IMR-90 (cell line): ENCODE data around the gene AP2B1. TPM values are rescaled to one million over a fixed set of nuclear protein-coding genes. Genes with fewer than 3 reads are reported as not detected.

Source experiments
- ATAC-seq: fragments of 200-7000 bp; cut with Tn5 transposase; 2 replicates; pipeline ENCODE4 v1.9.1; 2020; ENCODE audit warnings: low read depth, mild to moderate bottlenecking, moderate library complexity
- BruUV-seq: library from RNA; stranded (reverse); fragments of 400-500 nt; replicated peaks from 2 replicates; lab custom pipeline; 2021; lab: Mats Ljungman, UMichigan
- CTCF ChIA-PET: fragments of 300-600 bp; formaldehyde crosslinking; extraction: SDS; loops from one replicate; lab custom pipeline; 2021; ENCODE audit warnings: antibody characterized with exemption; lab: Yijun Ruan, JAX
- POLR2A ChIA-PET: fragments of 300-600 bp; sonication (Branson Sonifier 250); formaldehyde crosslinking; loops from one replicate; lab custom pipeline; 2022; ENCODE audit warnings: antibody characterized with exemption; ENCODE audit not compliant: unreplicated experiment; lab: Charles Lee
- DNase-seq: peaks from one replicate; pipeline ENCODE4 v3.0.0; 2013
- H2AFZ ChIP-seq: replicated peaks from 2 replicates; pipeline ENCODE3; 2013; ENCODE audit warnings: low read length, mild to moderate bottlenecking; ENCODE audit not compliant: poor library complexity
- H2AK5ac ChIP-seq: 2 replicates; pipeline ENCODE4 v1.6.1; 2013; ENCODE audit warnings: low read depth, low read length, inconsistent platforms
- H2AK9ac ChIP-seq: replicated peaks from 2 replicates; pipeline ENCODE3; 2013; ENCODE audit warnings: mild to moderate bottlenecking, low read depth, low read length, moderate library complexity; ENCODE audit not compliant: poor library complexity
- H2BK120ac ChIP-seq: 2 replicates; pipeline ENCODE4 v1.6.1; 2013; ENCODE audit warnings: low read depth, low read length, inconsistent platforms
- H2BK15ac ChIP-seq: 3 replicates; pipeline ENCODE4 v1.6.1; 2013; ENCODE audit warnings: low read depth, low read length, inconsistent platforms
- H2BK20ac ChIP-seq: 2 replicates; pipeline ENCODE4 v1.6.1; 2013; ENCODE audit warnings: low read depth, mild to moderate bottlenecking, inconsistent platforms, low read length, moderate library complexity
- H2BK5ac ChIP-seq: 2 replicates; pipeline ENCODE4 v1.6.1; 2013; ENCODE audit warnings: mild to moderate bottlenecking, low read depth, low read length, inconsistent platforms; ENCODE audit not compliant: poor library complexity, severe bottlenecking
- H3K14ac ChIP-seq: replicated peaks from 2 replicates; pipeline ENCODE4 v1.6.1; 2013; ENCODE audit warnings: low read depth, low read length, inconsistent platforms
- H3K18ac ChIP-seq: 2 replicates; pipeline ENCODE4 v1.6.1; 2013; ENCODE audit warnings: low read depth, low read length, control low read depth
- H3K23ac ChIP-seq: 2 replicates; pipeline ENCODE4 v1.6.1; 2013; ENCODE audit warnings: low read depth, low read length, inconsistent platforms
- H3K27ac ChIP-seq: 2 replicates; pipeline ENCODE4 v1.5.1; 2013; ENCODE audit warnings: mild to moderate bottlenecking, control low read depth, low read length; ENCODE audit not compliant: insufficient read depth
- H3K27me3 ChIP-seq: 2 replicates; pipeline ENCODE4 v1.6.1; 2013; ENCODE audit warnings: low read length; ENCODE audit not compliant: control insufficient read depth, insufficient read depth
- H3K36me3 ChIP-seq: 2 replicates; pipeline ENCODE4 v1.6.1; 2013; ENCODE audit warnings: low read length, mixed read lengths; ENCODE audit not compliant: control insufficient read depth, insufficient read depth
- H3K4ac ChIP-seq: 2 replicates; pipeline ENCODE4 v1.6.1; 2013; ENCODE audit warnings: low read depth, low read length, inconsistent platforms
- H3K4me1 ChIP-seq: 2 replicates; pipeline ENCODE4 v1.6.1; 2013; ENCODE audit warnings: low read length, mixed read lengths; ENCODE audit not compliant: control insufficient read depth, insufficient read depth
- H3K4me2 ChIP-seq: 2 replicates; pipeline ENCODE4 v1.6.1; 2013; ENCODE audit warnings: low read depth, mild to moderate bottlenecking, control low read depth, low read length, moderate library complexity
- H3K4me3 ChIP-seq: 2 replicates; pipeline ENCODE4 v1.5.1; 2013; ENCODE audit warnings: low read depth, mild to moderate bottlenecking, control low read depth, low read length, moderate library complexity; ENCODE audit not compliant: insufficient read depth
- H3K56ac ChIP-seq: 2 replicates; pipeline ENCODE4 v1.6.1; 2013; ENCODE audit warnings: low read length, inconsistent platforms; ENCODE audit not compliant: insufficient read depth; ENCODE audit errors: extremely low read depth
- H3K79me1 ChIP-seq, 2 experiments: 2 replicates each; pipeline ENCODE4 v1.6.1; 2013; ENCODE audit warnings: low read length in 2 of 2, inconsistent platforms in 1 of 2, low read depth in 1 of 2
- H3K9ac ChIP-seq: 2 replicates; pipeline ENCODE4 v1.6.1; 2013; ENCODE audit warnings: low read depth, low read length, control low read depth
- H3K9me1 ChIP-seq: 2 replicates; pipeline ENCODE4 v1.6.1; 2013; ENCODE audit warnings: low read length, inconsistent platforms; ENCODE audit not compliant: insufficient read depth
- H3K9me3 ChIP-seq: 2 replicates; pipeline ENCODE4 v1.6.1; 2013; ENCODE audit warnings: low read length; ENCODE audit not compliant: control insufficient read depth, insufficient read depth
- H4K20me1 ChIP-seq: 2 replicates; pipeline ENCODE4 v1.6.1; 2013; ENCODE audit warnings: low read length, inconsistent platforms; ENCODE audit not compliant: insufficient read depth
- H4K5ac ChIP-seq: 2 replicates; pipeline ENCODE4 v1.6.1; 2013; ENCODE audit warnings: mild to moderate bottlenecking, low read depth, low read length, control low read depth
- H4K8ac ChIP-seq, 2 experiments: 2 replicates each; pipeline ENCODE4 v1.6.1; 2013; ENCODE audit warnings: low read depth in 2 of 2, low read length in 2 of 2, control low read depth in 1 of 2, inconsistent platforms in 1 of 2
- H4K91ac ChIP-seq: 2 replicates; pipeline ENCODE4 v1.6.1; 2013; ENCODE audit warnings: low read depth, low read length, inconsistent platforms; ENCODE audit not compliant: insufficient read depth
- BHLHE40 ChIP-seq: fragments of 150-350 bp; IDR thresholded peaks from 2 replicates; pipeline ENCODE4 v1.6.1; 2016; ENCODE audit warnings: mild to moderate bottlenecking, low read depth, low read length
- CEBPB ChIP-seq: IDR thresholded peaks from 2 replicates; pipeline ENCODE4 v1.6.1; 2012; ENCODE audit warnings: low read depth, low read length, improper control_type of control experiment
- FOS ChIP-seq: fragments of 150-350 bp; IDR thresholded peaks from 2 replicates; pipeline ENCODE4 v1.6.1; 2016; ENCODE audit warnings: low read depth, low read length
- MAFK ChIP-seq: IDR thresholded peaks from 2 replicates; pipeline ENCODE4 v1.6.1; 2012; ENCODE audit warnings: low read depth, low read length, improper control_type of control experiment
- MAZ ChIP-seq: IDR thresholded peaks from 2 replicates; pipeline ENCODE4 v1.6.1; 2012; ENCODE audit warnings: low read depth, mild to moderate bottlenecking, low read length, improper control_type of control experiment, moderate library complexity, borderline replicate concordance
- NFE2L2 ChIP-seq: fragments of 150-350 bp; IDR thresholded peaks from 2 replicates; pipeline ENCODE4 v1.6.1; 2016; ENCODE audit warnings: low read depth, mild to moderate bottlenecking, low read length
- POLR2A ChIP-seq: IDR thresholded peaks from 2 replicates; pipeline ENCODE4 v1.6.1; 2012; ENCODE audit warnings: mild to moderate bottlenecking, low read depth, low read length
- RAD21 ChIP-seq: IDR thresholded peaks from 2 replicates; pipeline ENCODE4 v1.6.1; 2012; ENCODE audit warnings: low read length, improper control_type of control experiment
- RFX5 ChIP-seq: IDR thresholded peaks from 2 replicates; pipeline ENCODE4 v1.8.0; 2012; ENCODE audit warnings: low read depth, mild to moderate bottlenecking, low read length, moderate library complexity
- SMC3 ChIP-seq: fragments of 150-350 bp; IDR thresholded peaks from 2 replicates; pipeline ENCODE4 v1.6.1; 2016; ENCODE audit warnings: low read depth, mild to moderate bottlenecking, antibody characterized with exemption, low read length, moderate library complexity
- WGBS, 2 experiments: methylation state at CpG; one replicate each; pipeline versions ENCODE4 v1.1.5 to v1.1.7; 2013; ENCODE audit warnings: missing lambda C conversion rate in 2 of 2; ENCODE audit not compliant: insufficient read length in 1 of 2; ENCODE audit errors: extremely low coverage in 2 of 2; 5-methylcytosine and 5-hydroxymethylcytosine counted together
- dilution Hi-C: fragments of 300-500 bp; cut with HindIII; formaldehyde crosslinking; loops from one replicate; pipeline ENCODE4 v1.14.3; 2018; ENCODE audit warnings: low sequenced_read_pairs; ENCODE audit not compliant: unreplicated experiment
- in situ Hi-C: fragments of 300-500 bp; cut with MboI; formaldehyde crosslinking; loops from 3 replicates; pipeline ENCODE4 v1.14.3; 2019; ENCODE audit warnings: low sequenced_read_pairs, inconsistent platforms, mixed read lengths
- intact Hi-C: fragments of 100-400 bp; cut with micrococcal nuclease; formaldehyde crosslinking; loops from 2 replicates; pipeline ENCODE4 v1.10.0; 2022
- polyA plus RNA-seq, 3 experiments: library from polyadenylated mRNA; depleted of rRNA; stranded (reverse); fragments of >200 nt; gene quantifications; 2 replicates each; pipeline ENCODE4 v1.2.3, GENCODE V29; 2012; ENCODE audit warnings: low replicate concordance in 1 of 3
- total RNA-seq: library from RNA; depleted of rRNA; stranded (reverse); fragments of >200 nt; gene quantifications from 2 replicates; pipeline ENCODE4 v1.2.3, GENCODE V29; 2012
- TF ChIP-seq, protein P1 (sequence below): fragments of 150-350 bp; IDR thresholded peaks from 2 replicates; pipeline ENCODE4 v1.6.1; 2016; ENCODE audit warnings: low read depth, mild to moderate bottlenecking, low read length, moderate library complexity, borderline replicate concordance
- TF ChIP-seq, protein P2 (sequence below): fragments of 150-350 bp; IDR thresholded peaks from 2 replicates; pipeline ENCODE4 v1.6.1; 2017; ENCODE audit warnings: mild to moderate bottlenecking, antibody characterized with exemption, low read length, low read depth

Gene AP2B1
- total and polyA plus RNA-seq, 2 of the 4 experiments (the other 2 are of a cell fraction): 102 to 125 TPM

DNA sequence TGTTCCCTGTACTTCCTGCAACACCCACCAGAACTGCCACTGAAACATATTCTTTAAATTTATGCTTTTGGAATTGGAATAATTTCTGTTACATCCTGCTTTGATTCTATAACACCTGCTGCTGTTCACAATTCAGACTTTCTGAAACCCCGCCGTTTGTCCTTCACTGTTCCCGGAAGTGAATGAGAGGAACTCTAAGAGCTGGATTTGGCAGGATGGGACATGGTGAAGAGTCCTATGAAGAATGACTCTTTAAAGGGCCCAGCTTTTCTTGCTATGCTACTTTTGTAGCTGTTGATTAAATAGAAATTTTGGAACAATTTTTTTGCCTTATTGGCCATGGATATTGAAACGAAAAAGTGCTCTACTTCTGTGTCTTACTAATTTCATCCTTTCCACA lies 8.9 kb downstream of the AP2B1 start (continued):
- TF ChIP-seq, protein P1, sequence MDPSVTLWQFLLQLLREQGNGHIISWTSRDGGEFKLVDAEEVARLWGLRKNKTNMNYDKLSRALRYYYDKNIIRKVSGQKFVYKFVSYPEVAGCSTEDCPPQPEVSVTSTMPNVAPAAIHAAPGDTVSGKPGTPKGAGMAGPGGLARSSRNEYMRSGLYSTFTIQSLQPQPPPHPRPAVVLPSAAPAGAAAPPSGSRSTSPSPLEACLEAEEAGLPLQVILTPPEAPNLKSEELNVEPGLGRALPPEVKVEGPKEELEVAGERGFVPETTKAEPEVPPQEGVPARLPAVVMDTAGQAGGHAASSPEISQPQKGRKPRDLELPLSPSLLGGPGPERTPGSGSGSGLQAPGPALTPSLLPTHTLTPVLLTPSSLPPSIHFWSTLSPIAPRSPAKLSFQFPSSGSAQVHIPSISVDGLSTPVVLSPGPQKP: no peak
- TF ChIP-seq MAFK: no peak
- TF ChIP-seq SMC3: no peak

DNA sequence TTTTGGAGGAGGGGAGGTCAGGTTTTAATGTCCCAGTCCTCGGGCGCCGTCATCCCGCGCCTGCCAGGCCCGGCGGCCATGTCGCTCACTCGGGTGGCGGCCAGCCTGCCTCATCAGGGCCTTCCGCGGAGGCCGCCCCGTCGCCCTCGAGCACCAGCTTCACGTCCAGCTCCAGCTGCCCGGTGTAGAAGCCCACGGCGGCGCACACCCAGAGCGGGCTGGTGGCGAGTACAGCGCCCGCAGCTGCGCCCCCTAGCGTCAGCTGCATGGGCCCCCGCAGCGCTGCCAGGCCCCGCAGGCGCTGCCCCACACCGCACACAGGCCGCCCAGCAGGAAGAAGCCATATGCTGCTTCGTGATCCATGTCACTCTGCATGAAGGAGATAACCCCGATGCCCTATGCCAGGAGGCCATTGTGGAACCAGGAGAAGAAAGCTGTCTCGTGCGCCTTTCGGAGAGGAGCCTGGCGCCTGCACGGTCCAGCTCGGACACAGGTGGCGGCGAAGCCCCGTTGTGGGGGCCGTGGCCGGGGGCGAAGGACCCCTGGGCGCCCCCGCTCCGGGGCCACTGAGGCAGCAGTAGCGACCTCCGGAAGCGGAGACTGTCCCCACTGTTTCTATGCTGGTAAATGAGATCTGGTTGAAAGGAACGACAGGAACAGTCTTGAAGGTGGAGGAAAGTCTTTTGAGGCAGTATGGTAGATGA lies 9.6 kb downstream of the AP2B1 start:
- H3K18ac ChIP-seq: no peak overlapping the region
- no TSS peak for BruUV-seq
- H2BK120ac ChIP-seq: no peak overlapping the region
- H2BK20ac ChIP-seq: no peak overlapping the region
- peaks cover 13% of the 10 kb centered on the region; the same call in 1 of the 2 replicates for H4K20me1 ChIP-seq
- DNase-seq (no peak), ATAC-seq (no peak)
- H3K4me2 ChIP-seq: no peak overlapping the region
- no peak overlapping the region for H3K23ac ChIP-seq
- 85% methylated on average over 32 of the region's 54 CpGs; no CpG with 5 or more reads in 1 of the 2 experiments for WGBS, 2 experiments
- no peak overlapping the region for H2BK15ac ChIP-seq
- H3K4me3 ChIP-seq: no peak overlapping the region
- H3K56ac ChIP-seq: no peak overlapping the region
- no peak for TF ChIP-seq CEBPB
- TF ChIP-seq, protein P1: no peak
- TF ChIP-seq, protein P2, sequence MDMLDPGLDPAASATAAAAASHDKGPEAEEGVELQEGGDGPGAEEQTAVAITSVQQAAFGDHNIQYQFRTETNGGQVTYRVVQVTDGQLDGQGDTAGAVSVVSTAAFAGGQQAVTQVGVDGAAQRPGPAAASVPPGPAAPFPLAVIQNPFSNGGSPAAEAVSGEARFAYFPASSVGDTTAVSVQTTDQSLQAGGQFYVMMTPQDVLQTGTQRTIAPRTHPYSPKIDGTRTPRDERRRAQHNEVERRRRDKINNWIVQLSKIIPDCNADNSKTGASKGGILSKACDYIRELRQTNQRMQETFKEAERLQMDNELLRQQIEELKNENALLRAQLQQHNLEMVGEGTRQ: no peak
- TF ChIP-seq NFE2L2: no peak
- no peak for TF ChIP-seq POLR2A
- TF ChIP-seq BHLHE40: no peak
- TF ChIP-seq MAZ: no peak
- TF ChIP-seq RFX5: no peak
- TF ChIP-seq FOS: no peak
- TF ChIP-seq RAD21: no peak
- no peak overlapping the region for H3K9ac ChIP-seq
- H3K14ac ChIP-seq: no peak overlapping the region
- H4K91ac ChIP-seq: no peak overlapping the region
- H3K36me3 ChIP-seq: peaks cover 41% of the 10 kb centered on the region
- no peak overlapping the region for H2AFZ ChIP-seq
- in situ Hi-C loops: loop anchor here (25.0 kb wide), 1 partner anchor 609 kb away; the partner anchor contains the start of gene LIG3
- H3K27ac ChIP-seq: no peak overlapping the region
- dilution Hi-C loops: no loop called here
- no peaks in the 10 kb centered on the region for H3K4me1 ChIP-seq
- no peak overlapping the region for H4K8ac ChIP-seq
- POLR2A ChIA-PET: no interaction called here
- CTCF ChIA-PET: interaction anchor here (1.0 kb wide), 1 partner anchor 339 kb away, joined by 5 read pairs; no protein-coding TSS in a partner anchor
- H3K9me1 ChIP-seq: no peaks in the 10 kb centered on the region
- H3K27me3 ChIP-seq: no peaks in the 10 kb centered on the region
- H3K79me1 ChIP-seq: peaks cover 39 to 48% of the 10 kb centered on the region in 2 experiments
- intact Hi-C loops: no loop called here
- H2AK5ac ChIP-seq: no peak overlapping the region
- H3K4ac ChIP-seq: no peak overlapping the region
- H3K9me3 ChIP-seq: no peaks in the 10 kb centered on the region
- no peak overlapping the region for H2AK9ac ChIP-seq
- no peak overlapping the region for H2BK5ac ChIP-seq
- no peak overlapping the region for H4K5ac ChIP-seq
